Cardiac septum (tissue), 1 donor: ENCODE measurements around the gene BCORL1. TPM values are rescaled to one million over a fixed set of nuclear protein-coding genes. Genes with fewer than 3 reads are reported as not detected.
A peak's percentile ranks its signal among the peaks of the same experiment; 100 is the strongest.

ENCODE experiments used
- DNase-seq: peaks from one replicate; pipeline ENCODE4 v3.0.0-alpha.2; 2020; ENCODE audit warnings: low spot score
- intact Hi-C: fragments of 100-400 bp; cut with DNase I; formaldehyde crosslinking; loops from one replicate; pipeline ENCODE4 v1.14.0; 2022
- total RNA-seq: library from RNA; stranded (reverse); fragmentation: NEBNext Ultra II Directional; extraction: Animal tissue kit (Norgen Biotek cat#: 25700); gene quantifications from one replicate; pipeline ENCODE4 v1.2.1, GENCODE V29; 2021
- donor health status: DM: no; HTN: no; CAD: no.

The BCORL1 gene
- total RNA-seq, 1 donor from 2014 or later = 9.8 TPM

DNA sequence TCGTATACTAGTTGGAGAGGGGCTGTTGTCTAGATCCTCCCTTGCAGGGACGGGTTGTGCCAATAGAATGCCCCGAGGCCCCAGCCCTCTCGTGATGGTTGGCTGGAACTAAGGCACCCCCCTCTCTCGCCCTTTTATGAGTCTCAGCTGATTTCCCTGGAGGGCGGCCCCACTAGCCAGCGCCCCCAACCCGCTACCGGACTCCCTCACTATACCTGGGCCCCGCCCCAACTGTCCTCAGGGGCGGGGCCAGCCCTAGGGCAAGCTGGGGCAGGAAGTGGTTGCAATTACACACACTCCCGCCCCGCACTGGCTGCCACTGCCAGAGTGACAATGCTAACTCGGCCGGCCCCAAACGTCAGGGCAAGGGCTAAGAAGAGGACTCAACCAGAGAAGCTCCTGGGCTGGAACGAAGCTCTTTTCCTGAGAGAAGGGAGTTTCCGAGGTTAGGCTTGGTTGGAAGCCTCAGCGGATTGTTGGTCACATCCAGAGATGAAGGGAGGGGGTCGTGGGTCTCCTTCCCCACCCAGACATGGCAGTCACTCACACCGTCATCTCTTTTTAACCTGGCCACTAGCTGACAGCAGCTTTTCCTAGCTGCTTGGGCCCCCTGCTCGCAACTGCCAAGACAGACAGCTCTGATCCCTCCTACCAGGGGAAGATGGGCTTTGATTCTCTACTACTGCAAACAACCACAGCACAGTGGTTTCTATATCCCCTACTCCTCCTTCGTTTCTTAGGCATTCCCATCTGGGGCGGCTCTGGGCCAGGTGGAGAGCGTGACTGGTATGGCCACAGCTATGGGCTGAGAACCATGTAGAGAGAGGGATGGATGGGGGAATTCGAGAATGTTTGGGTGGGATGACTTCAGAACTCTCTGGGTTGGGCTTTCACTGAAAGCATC, 21.0 kb upstream of the BCORL1 start:
- peak; percentile 89 for DNase-seq

DNA sequence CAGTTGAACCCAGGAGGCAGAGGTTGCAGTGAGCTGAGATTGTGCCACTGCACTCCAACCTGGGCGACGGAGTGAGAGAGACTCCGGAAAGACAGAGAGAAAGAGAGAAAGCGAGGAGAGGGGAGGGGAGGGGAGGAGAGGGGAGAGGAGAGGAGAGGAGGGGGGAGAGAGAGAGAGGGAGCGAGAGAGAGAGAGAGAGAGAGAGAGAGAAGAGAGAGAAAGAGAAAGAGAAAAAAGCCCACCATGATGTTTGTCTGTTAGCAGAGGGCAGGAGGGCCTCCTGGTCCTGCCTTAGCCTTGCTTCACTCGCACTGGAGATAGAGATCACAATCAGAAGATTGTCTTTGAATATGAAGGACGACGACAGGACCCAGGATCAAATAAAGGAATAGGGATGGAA, 18.7 kb upstream of the BCORL1 start:
- DNase-seq = no peak
- intact Hi-C loops = no loop called here

More for the DNA sequence above, 21.0 kb upstream of the BCORL1 start:
- intact Hi-C loops = no loop called here

DNA sequence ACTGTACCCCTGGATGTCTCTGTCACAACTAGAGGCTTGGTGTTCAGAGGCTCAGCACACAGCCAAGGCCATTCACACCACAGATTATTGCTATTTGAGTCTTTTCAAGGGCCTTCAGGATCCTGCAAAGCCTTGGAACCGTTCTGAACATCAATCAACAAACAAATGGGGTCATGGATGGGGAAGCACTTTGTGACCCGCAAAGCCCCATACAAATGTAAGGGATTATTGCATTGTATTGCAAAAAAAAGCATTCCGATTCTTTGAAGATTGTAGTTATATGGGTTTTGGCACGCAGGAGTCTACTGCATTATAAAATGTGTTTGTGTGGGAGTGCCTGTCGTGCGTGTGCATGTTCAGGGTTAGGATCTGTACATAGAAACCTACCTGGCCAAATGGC, 17.3 kb upstream of the BCORL1 start:
- intact Hi-C loops = no loop called here
- DNase-seq = no peak

DNA sequence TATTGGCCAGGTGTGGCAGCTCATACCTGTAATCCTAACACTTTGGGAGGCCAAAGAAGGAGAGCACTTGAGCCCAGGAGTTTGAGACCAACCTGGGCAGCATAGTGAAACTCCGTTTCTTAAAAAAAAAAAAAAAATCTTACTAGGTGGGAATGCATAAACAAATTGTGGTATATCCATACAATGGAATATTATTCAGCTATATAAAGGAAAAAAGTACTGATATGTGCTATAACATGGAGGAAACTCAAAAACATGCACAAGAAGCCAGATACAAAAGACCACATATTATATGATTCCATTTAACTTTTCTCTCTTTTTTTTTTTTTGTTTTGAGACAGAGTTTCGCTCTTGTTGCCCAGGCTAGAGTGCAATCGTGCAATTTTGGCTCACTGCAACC, 13.5 kb upstream of the BCORL1 start:
- no peak for DNase-seq
- intact Hi-C loops = no loop called here

DNA sequence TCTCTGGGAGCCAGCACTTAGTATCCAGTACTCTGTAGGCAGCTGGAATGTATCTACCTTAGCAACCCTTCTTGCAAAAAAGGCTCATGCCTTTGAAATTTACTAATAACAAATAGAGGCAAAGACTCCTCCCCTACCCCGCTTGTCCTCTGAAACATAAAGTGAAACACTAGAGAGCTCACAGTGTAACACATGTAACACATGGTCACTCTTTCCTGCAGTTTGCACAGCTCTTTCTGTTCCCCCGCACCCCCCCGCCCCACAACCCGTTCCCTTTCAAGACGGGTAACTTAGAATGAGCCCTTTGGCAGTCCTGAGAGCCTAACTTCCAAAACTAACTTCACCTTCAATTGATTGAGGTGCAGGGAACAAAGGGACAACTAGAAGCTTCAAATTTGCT, 6.0 kb upstream of the BCORL1 start:
- intact Hi-C loops = loop anchor here (2.0 kb wide), 1 partner anchor 20 kb away; no protein-coding TSS in a partner anchor
- no peak for DNase-seq

DNA sequence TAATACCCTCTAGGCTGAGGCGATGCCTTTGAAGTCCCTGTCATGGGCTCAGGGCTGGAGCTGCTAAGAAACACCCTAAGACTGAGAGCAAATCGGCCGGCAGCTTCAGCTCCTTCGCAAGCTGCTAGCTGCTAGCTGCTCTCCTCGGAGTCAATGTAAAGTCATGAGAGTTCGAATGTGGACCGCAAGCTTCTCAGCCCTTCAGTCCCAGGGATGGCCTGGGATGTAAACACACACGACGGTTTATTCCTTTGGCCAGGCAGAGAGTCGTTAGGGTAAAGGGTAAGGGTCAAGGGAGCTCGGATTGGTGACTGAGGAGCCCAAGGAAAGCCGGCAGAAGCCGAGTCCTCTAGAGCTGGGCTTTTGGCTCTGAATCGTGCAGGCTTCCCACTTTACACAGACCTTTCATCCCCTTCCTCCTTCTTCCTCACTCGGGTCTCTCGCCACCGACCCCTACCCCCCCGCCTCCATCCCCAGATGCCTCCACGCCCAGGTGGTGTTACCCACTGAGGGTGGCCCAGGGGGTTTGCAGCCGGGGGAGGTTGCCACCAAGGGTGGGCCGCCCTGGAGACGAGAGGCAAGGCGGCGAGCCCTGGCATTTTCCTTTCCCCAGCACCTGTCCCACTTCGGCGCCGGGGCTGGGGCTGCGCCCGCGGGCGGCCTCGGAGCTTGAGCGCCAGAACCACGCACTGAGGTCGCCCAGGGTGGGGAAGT, 3.1 kb upstream of the BCORL1 start:
- no peak for DNase-seq
- intact Hi-C loops = no loop called here

DNA sequence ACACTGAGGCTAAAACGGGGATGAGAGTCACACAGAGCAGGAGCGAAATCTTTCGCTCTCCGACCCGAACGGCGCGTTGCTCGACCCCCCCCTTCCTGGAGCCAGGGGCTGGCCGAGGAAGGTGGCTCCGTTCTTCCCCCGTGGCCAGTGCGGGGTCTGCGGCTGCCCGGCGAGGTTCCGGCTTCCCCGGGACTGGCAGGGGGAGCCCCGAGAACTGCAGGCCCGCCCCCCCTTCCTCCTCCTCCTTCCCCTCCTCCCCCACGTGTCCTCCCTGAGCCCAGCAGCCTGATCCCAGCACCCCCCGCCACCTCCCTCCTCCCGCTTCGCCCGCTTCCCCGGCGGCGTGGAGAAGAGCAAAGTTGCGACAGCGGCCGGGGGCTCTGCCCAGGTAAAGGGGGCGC, 2.4 kb upstream of the BCORL1 start:
- no peak for DNase-seq

DNA sequence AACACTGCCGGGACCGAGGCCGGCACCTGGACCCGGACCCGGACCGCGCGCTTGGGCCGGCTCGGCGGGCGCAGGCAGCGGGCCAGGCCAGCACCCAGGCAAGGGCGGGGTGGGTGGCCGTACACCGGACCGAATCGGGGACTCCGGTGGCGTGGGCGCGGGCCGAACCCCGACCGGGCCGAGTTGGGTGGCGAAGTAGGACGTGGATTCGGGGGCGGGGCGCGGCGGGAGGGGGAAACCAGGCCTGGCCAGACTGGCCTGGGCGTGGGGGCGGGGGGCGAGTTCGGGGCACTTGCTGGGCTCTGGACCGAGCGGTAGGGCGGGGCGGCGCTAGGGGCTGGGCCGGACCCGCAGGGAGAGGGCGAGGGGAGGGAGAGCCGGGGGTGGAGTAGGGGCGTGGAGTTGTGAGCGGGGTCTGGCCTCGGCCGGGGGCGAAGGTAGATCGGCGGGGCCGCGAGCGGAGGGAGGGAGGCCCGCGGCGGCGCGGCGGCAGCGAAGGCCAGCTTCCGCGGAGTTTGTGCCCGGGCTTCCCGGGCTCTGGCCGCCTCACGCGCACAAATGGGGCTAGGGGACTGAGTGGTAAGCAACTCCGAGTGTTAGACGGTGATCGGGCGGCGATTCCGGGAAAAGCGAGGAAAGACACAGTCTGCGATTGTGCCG, 1.8 kb upstream of the BCORL1 start:
- intact Hi-C loops = no loop called here
- no peak for DNase-seq

More for the DNA sequence above, 2.4 kb upstream of the BCORL1 start:
- intact Hi-C loops = no loop called here

DNA sequence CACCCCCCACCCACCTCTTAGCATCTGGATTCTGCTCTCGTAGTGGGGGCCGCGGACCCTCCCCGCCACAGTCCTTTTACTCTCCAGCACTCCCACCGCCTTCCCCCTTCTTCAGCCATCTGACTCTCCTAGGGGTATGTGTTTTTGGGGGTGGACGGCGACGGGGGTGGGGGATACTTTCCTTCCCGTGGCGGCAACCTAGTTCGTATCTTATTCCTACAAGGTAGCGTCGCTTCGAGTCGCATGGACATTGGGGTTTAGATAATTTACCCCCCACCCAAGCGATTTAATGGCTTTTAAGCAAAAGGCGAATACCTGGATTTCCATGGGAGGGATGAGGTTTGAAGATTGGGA, 1.3 kb upstream of the BCORL1 start:
- no peak for DNase-seq
- intact Hi-C loops = no loop called here

DNA sequence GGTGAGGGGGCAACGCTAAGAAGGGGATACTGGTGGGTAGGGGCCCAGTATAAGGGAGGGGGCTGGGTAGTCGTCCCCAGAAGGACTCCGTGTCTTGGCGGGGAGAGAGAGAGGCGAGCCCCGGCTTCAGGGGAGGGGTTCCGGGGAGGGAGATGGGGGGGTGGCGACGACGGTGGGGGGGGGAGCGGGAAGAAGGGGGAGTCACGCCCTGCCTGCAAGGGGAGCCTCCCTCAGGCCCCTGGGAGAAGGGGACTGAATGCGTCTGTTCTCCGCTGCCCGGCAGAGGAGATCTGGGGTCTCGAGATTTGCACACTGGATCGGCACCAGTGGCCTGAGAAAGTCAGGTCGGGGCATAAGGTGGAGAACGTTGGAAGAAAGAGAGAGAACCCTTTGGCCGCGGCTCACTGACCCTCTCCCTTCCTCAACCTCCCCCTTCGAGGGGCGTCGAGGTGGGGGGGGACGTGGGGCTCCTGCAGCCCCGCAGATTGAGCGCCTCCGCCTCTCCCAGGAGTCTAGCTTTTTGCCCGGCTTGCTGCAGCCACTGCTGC, 609 bp upstream of the BCORL1 start:
- DNase-seq = no peak
- intact Hi-C loops = loop anchor here (2.0 kb wide), 1 partner anchor 51 kb away; no protein-coding TSS in a partner anchor

DNA sequence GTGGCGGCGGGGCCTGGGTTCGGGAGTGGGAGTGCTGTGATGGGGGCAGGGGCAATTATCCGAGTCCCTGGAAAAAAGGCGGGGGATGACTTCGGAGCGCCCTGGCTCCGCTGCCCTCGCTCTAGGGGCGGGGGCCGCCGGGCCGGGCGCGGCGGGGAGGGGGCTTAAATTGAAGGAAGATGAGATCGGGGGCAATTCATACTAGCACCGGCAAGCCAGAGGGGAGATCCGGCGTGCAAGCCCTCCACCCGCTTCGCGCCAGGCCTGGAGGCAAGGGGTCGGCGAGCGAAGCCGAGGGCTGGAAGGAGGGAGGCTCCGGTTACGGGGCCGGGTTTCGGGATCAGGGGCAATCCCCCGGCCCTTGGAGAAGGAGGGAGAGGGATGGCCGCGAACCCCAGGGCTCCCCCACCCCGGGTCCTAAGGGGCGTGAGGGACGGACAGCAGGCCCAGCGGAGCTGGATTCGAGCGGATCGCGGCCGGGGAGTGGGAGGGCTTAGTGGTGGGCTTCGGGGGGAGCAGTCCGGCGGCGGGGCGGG, 1.2 kb downstream of the BCORL1 start:
- intact Hi-C loops = loop anchor here (2.0 kb wide), 1 partner anchor 53 kb away; no protein-coding TSS in a partner anchor
- no peak for DNase-seq

DNA sequence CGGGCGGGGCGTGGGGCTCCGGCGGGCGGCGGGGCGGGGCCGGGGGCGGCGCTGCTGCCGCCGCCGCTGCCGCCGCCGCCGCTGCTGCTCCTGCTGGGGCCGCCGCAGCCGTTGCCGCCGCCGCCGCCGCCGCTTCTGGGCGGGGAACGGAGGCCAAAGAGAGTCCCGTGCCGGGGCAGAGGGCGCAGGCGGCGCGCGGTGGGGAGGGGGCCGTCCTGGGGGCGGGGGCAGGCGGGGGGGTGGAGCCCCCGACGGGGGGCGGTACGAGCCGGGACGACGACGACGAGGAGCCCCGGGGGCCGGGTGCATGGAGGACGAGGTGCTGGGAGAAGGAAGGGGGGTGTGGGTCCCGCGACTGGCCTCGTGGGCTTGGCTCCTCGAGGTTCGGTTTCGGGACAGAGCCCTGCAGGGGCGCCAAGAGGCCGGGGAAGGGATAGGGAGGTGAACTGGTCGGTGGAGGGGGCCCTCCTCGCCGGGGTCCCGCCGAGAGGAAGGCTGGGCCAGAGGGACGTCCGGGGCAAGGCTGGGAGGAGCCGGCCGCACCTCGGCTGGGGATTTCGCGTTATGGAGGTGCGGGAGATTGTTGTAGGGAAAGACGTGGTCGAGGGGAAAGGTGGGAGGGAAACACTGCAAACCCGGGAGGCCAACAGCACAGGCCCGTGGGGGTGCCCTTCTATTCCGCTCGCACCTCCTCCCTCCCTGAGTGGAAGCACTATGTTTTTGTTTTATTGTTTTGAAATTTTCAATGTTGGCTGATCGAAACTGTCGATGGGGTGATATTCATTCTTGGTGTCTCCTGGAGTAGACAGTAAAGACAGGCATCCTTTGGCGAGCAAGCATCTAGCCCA, 1.9 kb downstream of the BCORL1 start:
- no peak for DNase-seq
- intact Hi-C loops = no loop called here

DNA sequence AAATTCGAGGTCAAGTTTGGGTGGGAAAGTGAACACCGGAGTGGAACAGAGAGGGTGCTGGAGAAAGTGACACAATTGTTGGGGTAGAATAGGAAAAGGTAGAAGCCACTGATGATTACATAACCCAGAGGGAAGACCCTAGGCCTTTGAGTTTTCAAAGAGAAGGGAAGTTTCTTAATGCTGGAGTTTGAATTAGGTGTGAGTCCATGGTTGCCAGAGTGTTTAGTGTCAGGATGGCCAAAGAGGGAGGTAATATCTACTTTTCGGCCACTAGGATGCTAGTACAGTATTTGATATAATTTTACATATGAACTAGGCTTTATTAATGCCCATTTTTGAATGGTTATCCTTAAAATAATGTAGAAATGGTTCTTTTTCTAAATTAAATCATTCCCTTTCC, 5.4 kb downstream of the BCORL1 start:
- intact Hi-C loops = no loop called here
- DNase-seq = no peak

DNA sequence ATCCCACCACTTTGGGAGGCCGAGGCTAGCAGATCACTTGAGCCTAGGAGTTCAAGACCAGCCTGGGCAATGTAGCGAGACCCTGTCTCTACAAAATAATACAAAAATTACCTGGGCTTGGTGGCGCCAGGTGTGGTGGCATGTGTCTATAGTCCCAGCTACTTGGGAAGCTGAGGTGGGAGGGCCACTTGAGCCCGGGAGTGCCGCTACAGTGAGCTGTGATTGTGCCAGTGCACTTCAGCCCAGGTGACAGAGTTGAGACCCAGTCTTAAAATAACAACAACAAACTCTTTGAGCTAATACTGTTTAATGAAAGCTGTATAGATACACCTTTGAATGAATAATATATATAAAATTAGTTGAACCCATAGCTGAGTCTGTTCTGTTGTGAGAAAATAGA, 9.7 kb downstream of the BCORL1 start:
- no peak for DNase-seq
- intact Hi-C loops = no loop called here

DNA sequence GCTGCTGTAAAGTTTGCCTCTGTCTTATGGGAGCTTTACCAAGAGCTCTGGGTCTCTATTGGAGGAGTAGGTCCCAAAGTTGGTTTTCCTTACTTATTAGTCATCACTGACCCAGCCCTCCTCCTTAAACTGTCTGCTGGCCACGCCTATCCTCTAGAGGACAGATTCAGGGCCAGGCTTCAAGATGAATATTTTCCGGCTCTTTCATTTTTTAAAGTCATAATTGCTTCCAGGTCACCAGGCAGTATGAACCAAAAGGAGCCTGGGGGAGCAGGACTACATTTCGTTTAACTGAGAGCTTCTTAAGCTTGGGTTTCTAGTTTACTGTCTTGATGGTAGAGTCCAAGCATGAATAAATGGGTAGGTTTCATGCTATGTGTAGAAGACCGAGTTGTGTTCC, 13.7 kb downstream of the BCORL1 start:
- no peak for DNase-seq
- intact Hi-C loops = loop anchor here (2.0 kb wide), 1 partner anchor 19 kb away; no protein-coding TSS in a partner anchor

DNA sequence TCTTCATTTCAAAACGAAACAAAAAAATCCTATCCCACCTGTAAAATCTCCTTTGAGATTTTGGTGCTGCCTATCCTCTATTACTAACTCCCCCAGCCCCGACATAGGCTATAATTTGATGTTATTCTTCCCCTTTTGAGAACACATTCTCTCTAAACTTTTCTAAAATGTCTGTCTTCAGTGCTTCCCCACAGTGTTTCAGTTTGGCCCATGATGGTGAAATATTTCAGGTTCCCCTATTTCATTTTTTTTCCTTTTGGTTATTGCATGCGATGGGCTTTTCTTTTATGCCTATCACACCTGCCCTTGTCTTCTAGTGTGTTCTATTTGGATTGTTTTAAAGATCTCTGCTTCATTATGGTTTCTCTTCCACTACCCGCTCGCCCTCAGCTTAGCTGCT, 14.7 kb downstream of the BCORL1 start:
- intact Hi-C loops = loop anchor here (2.0 kb wide), 1 partner anchor 20 kb away; no protein-coding TSS in a partner anchor
- no peak for DNase-seq

DNA sequence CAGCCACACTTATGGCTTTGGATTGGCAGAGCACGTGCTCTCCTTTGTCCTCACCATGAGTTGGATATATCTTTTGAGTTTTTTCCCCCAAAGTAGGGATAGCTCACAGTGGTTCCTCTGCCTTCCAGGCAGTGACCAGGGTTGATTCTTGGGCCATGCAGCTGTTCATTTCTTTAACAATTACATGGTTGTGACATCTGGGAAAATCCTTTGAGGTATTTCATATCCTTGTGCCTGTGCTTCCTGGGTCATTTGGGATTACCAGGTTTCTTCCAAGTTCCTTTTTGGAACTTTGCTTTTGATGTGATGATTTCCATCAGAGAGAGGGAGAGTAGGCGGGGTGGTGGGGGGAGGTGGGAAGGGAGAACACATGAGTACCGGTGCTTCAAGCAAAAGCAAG, 15.6 kb downstream of the BCORL1 start:
- no peak for DNase-seq
- intact Hi-C loops = no loop called here

DNA sequence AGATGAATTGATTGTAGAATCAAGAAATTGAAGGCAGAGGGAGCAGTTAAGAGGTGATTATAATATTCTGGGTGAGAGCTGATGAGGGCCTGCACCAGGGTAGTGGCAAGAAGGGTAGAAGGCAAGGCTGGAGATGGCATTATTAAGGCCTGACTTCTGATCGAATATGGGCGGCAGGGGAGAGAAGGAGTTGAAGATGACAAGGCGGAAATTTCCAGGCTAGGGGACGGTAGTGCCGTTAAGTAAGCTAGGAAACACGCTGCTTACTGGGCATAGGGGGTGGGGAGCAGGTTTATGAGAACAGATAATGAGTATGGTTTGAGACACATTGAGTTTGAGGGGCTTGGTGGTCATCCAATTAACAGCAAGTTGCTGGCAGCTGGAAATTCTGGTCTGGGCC, 19.5 kb downstream of the BCORL1 start:
- no peak for DNase-seq
- intact Hi-C loops = no loop called here

DNA sequence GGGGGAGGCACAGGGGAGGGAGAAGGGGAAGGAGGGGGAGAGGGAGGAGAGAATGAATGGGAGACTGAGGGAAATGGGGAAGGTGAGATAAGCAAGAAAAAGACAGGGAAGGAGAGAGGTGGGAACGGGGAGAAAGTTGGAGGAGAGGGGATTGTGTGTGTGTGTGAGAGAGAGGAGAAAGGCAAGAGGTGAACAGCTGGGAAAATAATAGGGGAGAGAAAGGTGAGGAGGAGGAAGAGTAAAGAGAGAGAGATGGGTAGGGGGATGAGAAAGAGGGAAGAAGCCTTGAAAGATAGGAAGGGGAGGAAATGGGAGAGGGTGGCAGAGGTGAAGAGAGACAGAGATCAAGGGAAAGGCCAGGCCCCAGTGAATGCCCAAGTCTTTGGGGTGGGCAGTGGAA, 20.1 kb downstream of the BCORL1 start:
- DNase-seq = no peak
- intact Hi-C loops = no loop called here
